GM23338 (cell line): ENCODE data around the gene KIF1A. TPM values are rescaled to one million over a fixed set of nuclear protein-coding genes. Genes with fewer than 3 reads are reported as not detected.

ENCODE experiments used
- ATAC-seq: fragments of 200-7000 bp; cut with Tn5 transposase; 3 replicates; pipeline ENCODE4 v1.9.1; 2020
- DNase-seq: peaks from one replicate; pipeline ENCODE4 v3.0.0-alpha.2; 2015; ENCODE audit warnings: low spot score
- H2AFZ ChIP-seq: fragments of 200-600 bp; sonication (generic); 2 replicates; pipeline ENCODE4 v1.8.0; 2016; ENCODE audit warnings: antibody characterized with exemption, mild to moderate bottlenecking, moderate library complexity
- H3F3A ChIP-seq: fragments of 200-600 bp; sonication (generic); replicated peaks from 2 replicates; pipeline ENCODE4 v1.8.0; 2017; ENCODE audit warnings: antibody characterized with exemption, mixed run types, low read depth
- H3K27ac ChIP-seq: fragments of 200-600 bp; sonication (generic); 2 replicates; pipeline ENCODE4 v1.6.1; 2016; ENCODE audit warnings: low read depth
- H3K27me3 ChIP-seq: fragments of 200-600 bp; sonication (generic); 2 replicates; pipeline ENCODE4 v1.8.0; 2016; ENCODE audit warnings: mild to moderate bottlenecking, mixed run types, moderate library complexity; ENCODE audit not compliant: insufficient read depth
- H3K36me3 ChIP-seq: fragments of 200-600 bp; sonication (generic); 2 replicates; pipeline ENCODE4 v1.8.0; 2016; ENCODE audit warnings: mild to moderate bottlenecking; ENCODE audit not compliant: insufficient read depth
- H3K4me1 ChIP-seq: fragments of 200-600 bp; sonication (generic); 2 replicates; pipeline ENCODE4 v1.8.0; 2016; ENCODE audit warnings: mild to moderate bottlenecking, moderate library complexity; ENCODE audit not compliant: insufficient read depth
- H3K4me2 ChIP-seq: fragments of 200-600 bp; sonication (generic); 2 replicates; pipeline ENCODE4 v1.7.1; 2017; ENCODE audit warnings: mixed run types
- H3K4me3 ChIP-seq: fragments of 200-600 bp; sonication (generic); 2 replicates; pipeline ENCODE4 v1.6.1; 2016; ENCODE audit warnings: mixed run types
- H3K79me2 ChIP-seq: fragments of 200-600 bp; sonication (generic); replicated peaks from 2 replicates; pipeline ENCODE4 v1.8.0; 2017; ENCODE audit warnings: mild to moderate bottlenecking; ENCODE audit not compliant: insufficient read depth
- H3K9me2 ChIP-seq: fragments of 200-600 bp; sonication (generic); 2 replicates; pipeline ENCODE4 v1.8.0; 2017; ENCODE audit not compliant: insufficient read depth
- H4K20me1 ChIP-seq: fragments of 200-600 bp; sonication (generic); replicated peaks from 2 replicates; pipeline ENCODE4 v1.8.0; 2017; ENCODE audit warnings: mild to moderate bottlenecking; ENCODE audit not compliant: insufficient read depth
- H3K27ac Mint-ChIP-seq: 2 replicates; pipeline ENCODE4 v1.8.0; 2020; ENCODE audit warnings: inconsistent platforms, mild to moderate bottlenecking, moderate library complexity, mixed read lengths
- H3K27me3 Mint-ChIP-seq: 3 replicates; pipeline ENCODE4 v1.8.0; 2022; ENCODE audit warnings: low read depth, mild to moderate bottlenecking, moderate library complexity, mixed read lengths, inconsistent platforms; ENCODE audit not compliant: insufficient read depth, poor library complexity
- H3K36me3 Mint-ChIP-seq: 3 replicates; pipeline ENCODE4 v1.8.0; 2021; ENCODE audit warnings: low read depth, mild to moderate bottlenecking, inconsistent platforms, moderate library complexity, mixed read lengths
- H3K4me1 Mint-ChIP-seq: 3 replicates; pipeline ENCODE4 v1.8.0; 2020; ENCODE audit warnings: mild to moderate bottlenecking, inconsistent platforms, mixed read lengths
- H3K4me3 Mint-ChIP-seq: 3 replicates; pipeline ENCODE4 v1.8.0; 2021; ENCODE audit warnings: moderate library complexity, mild to moderate bottlenecking, inconsistent platforms, mixed read lengths
- H3K9me3 Mint-ChIP-seq: 3 replicates; pipeline ENCODE4 v1.8.0; 2020; ENCODE audit warnings: moderate library complexity, mild to moderate bottlenecking, inconsistent platforms, mixed read lengths
- CTCF ChIP-seq, 2 experiments: fragments of 200-600 bp in 1 of 2; sonication (generic) in 1 of 2; conservative IDR thresholded peaks; 2 replicates each; pipeline versions ENCODE4 v1.5.1 to v1.6.1; 2016 to 2017; ENCODE audit warnings: antibody characterized with exemption in 2 of 2, low read depth in 2 of 2, mild to moderate bottlenecking in 2 of 2, moderate library complexity in 1 of 2
- EZH2 ChIP-seq: fragments of 200-600 bp; sonication (generic); IDR thresholded peaks from one replicate; pipeline ENCODE4 v1.8.0; 2017; ENCODE audit warnings: antibody characterized with exemption, mild to moderate bottlenecking, low read depth; ENCODE audit not compliant: unreplicated experiment
- EZH2phosphoT487 ChIP-seq: fragments of 200-600 bp; sonication (generic); IDR thresholded peaks from one replicate; pipeline ENCODE4 v1.8.1; 2018; ENCODE audit warnings: antibody characterized with exemption; ENCODE audit not compliant: unreplicated experiment
- JUNB ChIP-seq: IDR thresholded peaks from one replicate; pipeline ENCODE4 v1.6.1; 2016; ENCODE audit warnings: antibody characterized with exemption; ENCODE audit not compliant: unreplicated experiment
- NANOG ChIP-seq: IDR thresholded peaks from 2 replicates; pipeline ENCODE4 v1.6.1; 2016; ENCODE audit warnings: antibody characterized with exemption, borderline replicate concordance
- POLR2AphosphoS5 ChIP-seq: IDR thresholded peaks from 2 replicates; pipeline ENCODE4 v1.6.1; 2016; ENCODE audit warnings: antibody characterized with exemption, low read depth
- STAT1 ChIP-seq: IDR thresholded peaks from one replicate; pipeline ENCODE4 v1.6.1; 2016; ENCODE audit warnings: antibody characterized with exemption; ENCODE audit not compliant: unreplicated experiment
- ZNF114 ChIP-seq: fragments of 250-450 bp; sonication (Bioruptor Pico); IDR thresholded peaks from 2 replicates; pipeline ENCODE4 v1.5.0; 2020; ENCODE audit warnings: mild to moderate bottlenecking, moderate library complexity
- ZNF331 ChIP-seq: fragments of 250-450 bp; sonication (Bioruptor Pico); IDR thresholded peaks from 2 replicates; pipeline ENCODE4 v1.5.0; 2020; ENCODE audit warnings: low read depth, mild to moderate bottlenecking, moderate library complexity
- ZNF462 ChIP-seq: fragments of 250-450 bp; sonication (Bioruptor Pico); IDR thresholded peaks from 2 replicates; pipeline ENCODE4 v1.5.0; 2020; ENCODE audit warnings: mild to moderate bottlenecking, moderate library complexity
- polyA plus RNA-seq: library from polyadenylated mRNA; unstranded; fragments of >200 nt; fragmentation: Nextera tagmentation; extraction: Ambion mirVana; gene quantifications from 2 replicates; pipeline ENCODE4 v1.2.1, GENCODE V29; 2016
- total RNA-seq: library from RNA; depleted of rRNA; stranded (reverse); fragments of >200 nt; shearing (Covaris generic); gene quantifications from 2 replicates; pipeline ENCODE4 v1.2.3, GENCODE V29; 2014
- TF ChIP-seq, protein P1 (sequence below): IDR thresholded peaks from 2 replicates; pipeline ENCODE4 v1.6.1; 2016; ENCODE audit warnings: antibody characterized with exemption
- TF ChIP-seq, protein P2 (sequence below): IDR thresholded peaks from one replicate; pipeline ENCODE4 v1.6.1; 2018; ENCODE audit warnings: antibody characterized with exemption; ENCODE audit not compliant: unreplicated experiment

KIF1A gene
- total and polyA plus RNA-seq, 2 experiments from 2014 or later: 169 to 214 TPM

DNA sequence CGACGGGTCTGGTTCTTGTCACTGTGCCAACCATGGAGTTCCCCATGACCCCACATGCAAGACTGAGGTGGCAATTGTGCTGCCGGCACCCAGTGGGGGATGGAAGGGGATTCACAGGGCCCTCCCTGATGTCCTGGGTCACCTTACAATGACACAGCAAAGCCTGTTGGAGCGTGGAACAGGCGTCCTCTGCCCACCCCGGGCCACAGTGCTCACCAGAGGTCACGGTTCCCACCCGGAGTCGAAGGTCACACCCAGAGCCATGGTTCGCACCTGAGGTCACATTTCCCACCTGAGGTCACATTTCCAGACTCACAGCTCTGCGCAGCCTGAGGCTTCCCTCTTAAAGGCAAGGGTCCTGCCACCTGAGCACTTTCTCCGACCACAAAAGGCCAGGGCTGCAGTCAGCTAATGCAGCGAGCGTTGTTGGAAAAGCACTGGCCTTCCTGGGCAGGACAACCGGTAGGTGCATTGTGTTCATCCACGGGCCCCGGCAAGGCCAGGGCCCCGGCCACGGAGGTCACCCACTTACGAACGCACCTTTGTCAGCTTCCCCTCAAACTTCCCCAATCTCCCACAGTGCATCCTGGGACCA lies 24.0 kb downstream of the KIF1A start:
- DNase-seq (no peak), ATAC-seq (no peak)
- no peak overlapping the region for H3K27ac ChIP-seq
- no peak overlapping the region for H2AFZ ChIP-seq
- H3K36me3 Mint-ChIP-seq: peaks cover 56% of the 10 kb centered on the region
- H3K79me2 ChIP-seq: peaks cover 83% of the 10 kb centered on the region
- H3K9me2 ChIP-seq: no peaks in the 10 kb centered on the region
- peak overlapping the region; percentile 81 for H3K27ac Mint-ChIP-seq
- no peaks in the 10 kb centered on the region for H3K4me1 ChIP-seq
- peaks cover 56% of the 10 kb centered on the region for H4K20me1 ChIP-seq
- H3K4me3 ChIP-seq: no peak overlapping the region
- H3K4me1 Mint-ChIP-seq: peaks cover 39% of the 10 kb centered on the region
- H3K27me3 Mint-ChIP-seq: peaks cover 10% of the 10 kb centered on the region
- no peak overlapping the region for H3K4me3 Mint-ChIP-seq
- no peaks in the 10 kb centered on the region for H3K27me3 ChIP-seq
- no peaks in the 10 kb centered on the region for H3K9me3 Mint-ChIP-seq
- TF ChIP-seq POLR2AphosphoS5 (no peak), STAT1 (no peak), EZH2 (no peak), NANOG (no peak), CTCF (conservative IDR thresholded peaks at IDR 0.05; ENCODE audit: low read depth in 2 of 2) (no peak), EZH2phosphoT487 (no peak), ZNF462 (CRISPR knock-in tag) (no peak), ZNF114 (no peak), JUNB (no peak), ZNF331 (CRISPR knock-in tag) (no peak)
- TF ChIP-seq, protein P1, sequence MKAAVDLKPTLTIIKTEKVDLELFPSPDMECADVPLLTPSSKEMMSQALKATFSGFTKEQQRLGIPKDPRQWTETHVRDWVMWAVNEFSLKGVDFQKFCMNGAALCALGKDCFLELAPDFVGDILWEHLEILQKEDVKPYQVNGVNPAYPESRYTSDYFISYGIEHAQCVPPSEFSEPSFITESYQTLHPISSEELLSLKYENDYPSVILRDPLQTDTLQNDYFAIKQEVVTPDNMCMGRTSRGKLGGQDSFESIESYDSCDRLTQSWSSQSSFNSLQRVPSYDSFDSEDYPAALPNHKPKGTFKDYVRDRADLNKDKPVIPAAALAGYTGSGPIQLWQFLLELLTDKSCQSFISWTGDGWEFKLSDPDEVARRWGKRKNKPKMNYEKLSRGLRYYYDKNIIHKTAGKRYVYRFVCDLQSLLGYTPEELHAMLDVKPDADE: no peak
- TF ChIP-seq, protein P2, sequence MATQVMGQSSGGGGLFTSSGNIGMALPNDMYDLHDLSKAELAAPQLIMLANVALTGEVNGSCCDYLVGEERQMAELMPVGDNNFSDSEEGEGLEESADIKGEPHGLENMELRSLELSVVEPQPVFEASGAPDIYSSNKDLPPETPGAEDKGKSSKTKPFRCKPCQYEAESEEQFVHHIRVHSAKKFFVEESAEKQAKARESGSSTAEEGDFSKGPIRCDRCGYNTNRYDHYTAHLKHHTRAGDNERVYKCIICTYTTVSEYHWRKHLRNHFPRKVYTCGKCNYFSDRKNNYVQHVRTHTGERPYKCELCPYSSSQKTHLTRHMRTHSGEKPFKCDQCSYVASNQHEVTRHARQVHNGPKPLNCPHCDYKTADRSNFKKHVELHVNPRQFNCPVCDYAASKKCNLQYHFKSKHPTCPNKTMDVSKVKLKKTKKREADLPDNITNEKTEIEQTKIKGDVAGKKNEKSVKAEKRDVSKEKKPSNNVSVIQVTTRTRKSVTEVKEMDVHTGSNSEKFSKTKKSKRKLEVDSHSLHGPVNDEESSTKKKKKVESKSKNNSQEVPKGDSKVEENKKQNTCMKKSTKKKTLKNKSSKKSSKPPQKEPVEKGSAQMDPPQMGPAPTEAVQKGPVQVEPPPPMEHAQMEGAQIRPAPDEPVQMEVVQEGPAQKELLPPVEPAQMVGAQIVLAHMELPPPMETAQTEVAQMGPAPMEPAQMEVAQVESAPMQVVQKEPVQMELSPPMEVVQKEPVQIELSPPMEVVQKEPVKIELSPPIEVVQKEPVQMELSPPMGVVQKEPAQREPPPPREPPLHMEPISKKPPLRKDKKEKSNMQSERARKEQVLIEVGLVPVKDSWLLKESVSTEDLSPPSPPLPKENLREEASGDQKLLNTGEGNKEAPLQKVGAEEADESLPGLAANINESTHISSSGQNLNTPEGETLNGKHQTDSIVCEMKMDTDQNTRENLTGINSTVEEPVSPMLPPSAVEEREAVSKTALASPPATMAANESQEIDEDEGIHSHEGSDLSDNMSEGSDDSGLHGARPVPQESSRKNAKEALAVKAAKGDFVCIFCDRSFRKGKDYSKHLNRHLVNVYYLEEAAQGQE: no peak
- peaks cover 9% of the 10 kb centered on the region; the same call in 1 of the 2 replicates for H3K36me3 ChIP-seq
- 0 out of 2 replicates have a peak, but pooled peaks cover 3% of the 10 kb centered on the region for H3F3A ChIP-seq
- no peak overlapping the region for H3K4me2 ChIP-seq
